GM12878 (cell line): ENCODE results near the gene SPTBN2. TPM values are rescaled to one million over a fixed set of nuclear protein-coding genes. Genes with fewer than 3 reads are reported as not detected.

Experiments
- ATAC-seq: fragments of 200-7000 bp; cut with Tn5 transposase; 3 replicates; pipeline ENCODE4 v1.9.1; 2020; ENCODE audit warnings: mild to moderate bottlenecking, moderate library complexity
- BruUV-seq: library from RNA; stranded (reverse); fragments of 400-500 nt; replicated peaks from 2 replicates; lab custom pipeline; 2021; lab: Mats Ljungman, UMichigan
- CTCF ChIA-PET: fragments of 300-600 bp; sonication (Branson Sonifier 250); formaldehyde crosslinking; extraction: SDS; loops from one replicate; lab custom pipeline; 2021; ENCODE audit warnings: inconsistent platforms; lab: Yijun Ruan, JAX
- POLR2A ChIA-PET: fragments of 350-600 bp; formaldehyde crosslinking; extraction: SDS; loops from one replicate; lab custom pipeline; 2021; ENCODE audit warnings: inconsistent platforms; lab: Charles Lee
- RAD21 ChIA-PET: fragments of 300-600 bp; sonication (Branson Sonifier 250); formaldehyde crosslinking; loops from one replicate; lab custom pipeline; 2023; ENCODE audit warnings: antibody characterized with exemption; ENCODE audit not compliant: unreplicated experiment; lab: Charles Lee
- SMC1A ChIA-PET: fragments of 300-600 bp; sonication (Branson Sonifier 250); formaldehyde crosslinking; loops from one replicate; lab custom pipeline; 2023; ENCODE audit not compliant: unreplicated experiment, uncharacterized antibody; lab: Charles Lee
- DNase-seq: peaks from one replicate; pipeline ENCODE4 v3.0.0-alpha.2; 2011; ENCODE audit warnings: low read depth, low spot score
- FAIRE-seq: peaks from 3 replicates; lab custom pipeline; 2011; peaks lifted over from hg19 to GRCh38; lab: Jason Lieb, UNC
- H2AFZ ChIP-seq: 2 replicates; pipeline ENCODE4 v1.6.0; 2011; ENCODE audit warnings: low read depth, low read length, control low read depth; ENCODE audit not compliant: control insufficient read depth
- H3K27ac ChIP-seq: 2 replicates; pipeline ENCODE4 v1.5.1; 2011; ENCODE audit warnings: control low read depth; ENCODE audit not compliant: control insufficient read depth, insufficient read depth
- H3K27me3 ChIP-seq, 2 experiments: replicated peaks in 1 of 2; 2 replicates each; pipeline versions ENCODE4 v1.6.0 to v1.6.1; 2011; ENCODE audit warnings: low read length in 1 of 2; ENCODE audit not compliant: control insufficient read depth in 2 of 2, insufficient read depth in 2 of 2
- H3K36me3 ChIP-seq, 2 experiments: 2 replicates each; pipeline ENCODE4 v1.5.1; 2011; ENCODE audit warnings: low read length in 1 of 2; ENCODE audit not compliant: control insufficient read depth in 2 of 2, insufficient read depth in 2 of 2
- H3K4me1 ChIP-seq: 2 replicates; pipeline ENCODE4 v1.6.1; 2011; ENCODE audit warnings: mild to moderate bottlenecking, low read length, moderate library complexity, mixed read lengths; ENCODE audit not compliant: control insufficient read depth, insufficient read depth
- H3K4me2 ChIP-seq: 2 replicates; pipeline ENCODE4 v1.6.0; 2011; ENCODE audit warnings: control low read depth; ENCODE audit not compliant: control insufficient read depth, insufficient read depth
- H3K4me3 ChIP-seq: fragments of 200-600 bp; sonication (generic); 2 replicates; pipeline ENCODE4 v1.5.1; 2016
- H3K79me2 ChIP-seq: 2 replicates; pipeline ENCODE4 v1.6.0; 2011; ENCODE audit warnings: low read length; ENCODE audit not compliant: control insufficient read depth, insufficient read depth
- H3K9ac ChIP-seq: 2 replicates; pipeline ENCODE4 v1.8.0; 2011; ENCODE audit warnings: low read length, control low read depth, mixed read lengths; ENCODE audit not compliant: control insufficient read depth, insufficient read depth
- H3K9me3 ChIP-seq: replicated peaks from 3 replicates; pipeline ENCODE4 v1.5.1; 2011; ENCODE audit warnings: mild to moderate bottlenecking, low read length; ENCODE audit not compliant: control insufficient read depth, insufficient read depth
- H4K20me1 ChIP-seq: 2 replicates; pipeline ENCODE4 v1.6.0; 2011; ENCODE audit not compliant: control insufficient read depth, insufficient read depth
- ASH2L ChIP-seq: fragments of 300-600, 200-600 bp; sonication (generic); IDR thresholded peaks from 2 replicates; pipeline ENCODE4 v1.6.1; 2017; ENCODE audit warnings: low read depth, mild to moderate bottlenecking, borderline replicate concordance
- BACH1 ChIP-seq: fragments of 450-650 bp; IDR thresholded peaks from 2 replicates; pipeline ENCODE4 v1.6.1; 2017; ENCODE audit warnings: mild to moderate bottlenecking, borderline replicate concordance
- CHD4 ChIP-seq: fragments of 200-600 bp; sonication (generic); IDR thresholded peaks from 2 replicates; pipeline ENCODE4 v1.6.1; 2016; ENCODE audit warnings: mild to moderate bottlenecking
- CREM ChIP-seq: IDR thresholded peaks from 2 replicates; pipeline ENCODE4 v1.6.1; 2014; ENCODE audit warnings: antibody characterized with exemption, low read depth
- EP300 ChIP-seq, 2 experiments: fragments of 150-350 bp in 1 of 2; IDR thresholded peaks; 2 replicates each; pipeline ENCODE4 v1.6.1; 2011 to 2012; ENCODE audit warnings: low read depth in 2 of 2, low read length in 2 of 2, borderline replicate concordance in 1 of 2, improper control_type of control experiment in 1 of 2, inconsistent platforms in 1 of 2; ENCODE audit not compliant: control insufficient read depth in 1 of 2
- GATAD2B ChIP-seq: fragments of 450-650 bp; conservative IDR thresholded peaks from 2 replicates; pipeline ENCODE4 v1.6.1; 2017; ENCODE audit warnings: low read depth, mild to moderate bottlenecking, moderate library complexity
- MEF2B ChIP-seq: fragments of 450-650 bp; IDR thresholded peaks from 2 replicates; pipeline ENCODE4 v1.6.1; 2018; ENCODE audit warnings: mild to moderate bottlenecking, moderate library complexity; ENCODE audit not compliant: partially characterized antibody, poor library complexity, severe bottlenecking
- MYC ChIP-seq: IDR thresholded peaks from 2 replicates; pipeline ENCODE4 v1.6.1; 2011; ENCODE audit warnings: mild to moderate bottlenecking, low read length, moderate library complexity, inconsistent platforms; ENCODE audit not compliant: insufficient read depth, insufficient replicate concordance, insufficient read length, severe bottlenecking
- PAX8 ChIP-seq: fragments of 450-650 bp; IDR thresholded peaks from 2 replicates; pipeline ENCODE4 v1.6.1; 2017; ENCODE audit warnings: mild to moderate bottlenecking, moderate library complexity
- POLR2A ChIP-seq: IDR thresholded peaks from 2 replicates; pipeline ENCODE4 v1.6.1; 2011; ENCODE audit warnings: low read depth, mild to moderate bottlenecking, low read length
- RAD51 ChIP-seq: fragments of 450-650 bp; IDR thresholded peaks from 2 replicates; pipeline ENCODE4 v1.6.1; 2016; ENCODE audit warnings: moderate library complexity, mild to moderate bottlenecking, inconsistent platforms
- RBBP5 ChIP-seq: fragments of 200-600 bp; sonication (generic); conservative IDR thresholded peaks from 2 replicates; pipeline ENCODE4 v1.6.1; 2016
- RCOR1 ChIP-seq: conservative IDR thresholded peaks from 2 replicates; pipeline ENCODE4 v1.6.1; 2012; ENCODE audit warnings: low read depth, low read length, improper control_type of control experiment
- RELA ChIP-seq: fragments of 450-650 bp; IDR thresholded peaks from 2 replicates; pipeline ENCODE4 v1.8.0; 2014; ENCODE audit warnings: borderline replicate concordance; ENCODE audit not compliant: partially characterized antibody
- SIN3A ChIP-seq: IDR thresholded peaks from 2 replicates; pipeline ENCODE4 v1.6.1; 2012; ENCODE audit warnings: low read depth, low read length, improper control_type of control experiment
- SUPT20H ChIP-seq: IDR thresholded peaks from 2 replicates; pipeline ENCODE4 v1.6.1; 2011; ENCODE audit warnings: low read depth, mild to moderate bottlenecking, low read length, moderate library complexity, borderline replicate concordance; ENCODE audit not compliant: control insufficient read depth
- USF1 ChIP-seq: IDR thresholded peaks from 2 replicates; pipeline ENCODE4 v1.6.1; 2011; ENCODE audit warnings: borderline replicate concordance, low read depth, mild to moderate bottlenecking, moderate library complexity, mixed read lengths, low read length; ENCODE audit not compliant: insufficient read depth; ENCODE audit errors: extremely low read length
- WRNIP1 ChIP-seq: IDR thresholded peaks from 2 replicates; pipeline ENCODE4 v1.6.1; 2011; ENCODE audit warnings: low read depth, low read length, improper control_type of control experiment, borderline replicate concordance
- ZNF384 ChIP-seq: IDR thresholded peaks from 2 replicates; pipeline ENCODE4 v1.6.1; 2012; ENCODE audit warnings: low read depth, mild to moderate bottlenecking, low read length, improper control_type of control experiment, borderline replicate concordance
- WGBS: methylation state at CpG from one replicate; pipeline ENCODE4 v1.1.6; 2016; ENCODE audit warnings: low lambda C conversion rate; ENCODE audit not compliant: insufficient replicate concordance, insufficient coverage; ENCODE audit errors: missing lambda C conversion rate; 5-methylcytosine and 5-hydroxymethylcytosine counted together
- in situ Hi-C: fragments of 300-500 bp; cut with MboI; formaldehyde crosslinking; loops from 9 replicates; pipeline ENCODE4 v1.14.3; 2018; ENCODE audit warnings: mixed read lengths
- intact Hi-C: fragments of 100-400 bp; cut with micrococcal nuclease; formaldehyde crosslinking; loops from one replicate; pipeline ENCODE4 v1.14.2; 2022; ENCODE audit not compliant: unreplicated experiment
- polyA plus RNA-seq, 11 experiments: library from polyadenylated mRNA; depleted of rRNA in 4 of 11; unstranded in 6 of 11; stranded (reverse) in 5 of 11; fragments of >200 nt; fragmentation: Nextera tagmentation in 4 of 11; fragmentation: Illumina TruSeq in 1 of 11; extraction: Ambion mirVana in 4 of 11; extraction: Trizol in 1 of 11; gene quantifications; 1 replicate in 1 of 11; 2 replicates in 10 of 11; pipeline versions ENCODE4 v1.2.1 to v1.2.3, GENCODE V29; 2011 to 2016; ENCODE audit warnings: inconsistent platforms in 2 of 11, missing spikeins in 2 of 11, low read depth in 1 of 11
- total RNA-seq, 4 experiments: library from RNA; depleted of rRNA in 3 of 4; stranded (reverse); fragments of >200 nt in 3 of 4; fragmentation: Illumina TruSeq in 1 of 4; extraction: Trizol in 1 of 4; gene quantifications; 2 replicates each; pipeline versions ENCODE4 v1.2.1 to v1.2.3, GENCODE V29; 2013 to 2021

The SPTBN2 gene
- total and polyA plus RNA-seq, 10 of the 15 experiments (the other 5 are each of a cell fraction or from before 2014, with no cell fraction given) = 0.38 to 1.0 (median 0.69) TPM; not detected in 5

GRCh38 chr11:66749091-66749490 lies 20.1 kb upstream of the SPTBN2 start:
- intact Hi-C loops (no loop called here), in situ Hi-C loops (no loop called here)
- Histone ChIP-seq H3K4me2 (no peak overlapping the region), H3K9me3 (no peaks in the 10 kb centered on the region), H3K4me1 (no peaks in the 10 kb centered on the region), H3K27ac (no peak overlapping the region), H4K20me1 (no peaks in the 10 kb centered on the region), H2AFZ (no peak overlapping the region), H3K79me2 (no peaks in the 10 kb centered on the region), H3K4me3 (no peak overlapping the region), H3K27me3 (no peaks in the 10 kb centered on the region), H3K9ac (no peak overlapping the region), H3K36me3 (no peaks in the 10 kb centered on the region)
- no peak for DNase-seq
- no peak for FAIRE-seq
- no peak for TF ChIP-seq CHD4
- TF ChIP-seq RELA = no peak
- TF ChIP-seq RBBP5 = no peak
- no peak for TF ChIP-seq SUPT20H
- no peak for TF ChIP-seq BACH1
- TF ChIP-seq PAX8 = no peak
- TF ChIP-seq RAD51 = no peak
- TF ChIP-seq POLR2A = no peak
- no peak for TF ChIP-seq MEF2B
- ChIA-PET RAD21 (no interaction called here), CTCF (interaction anchor here (1.6 to 1.7 kb wide), 2 partner anchors 9 to 13 kb away, joined by 4 read pairs; no protein-coding TSS in a partner anchor), SMC1A (no interaction called here), POLR2A (no interaction called here)
- 67% methylated on average over 2 of the region's 2 CpGs for WGBS
- no peak for ATAC-seq
- BruUV-seq = no TSS peak

- no TSS peak for BruUV-seq
- CTCF ChIA-PET = interaction anchor here (0.7 kb wide), 1 partner anchor 48 kb away, joined by 4 read pairs; no protein-coding TSS in a partner anchor
- no peak for TF ChIP-seq USF1
- TF ChIP-seq SIN3A = no peak
- TF ChIP-seq GATAD2B = no peak
- TF ChIP-seq EP300 (IDR thresholded peaks at IDR 0.05; ENCODE audit: borderline replicate concordance in 1 of 2, control insufficient read depth in 1 of 2, low read depth in 2 of 2, low read length in 2 of 2) = no peak
- TF ChIP-seq PAX8 = no peak
- TF ChIP-seq ZNF384 = no peak
- no peak for TF ChIP-seq ASH2L
- TF ChIP-seq MYC = no peak
- TF ChIP-seq RCOR1 = no peak
- TF ChIP-seq CREM = no peak
- no peak for TF ChIP-seq WRNIP1
These were observed 18.5 kb upstream of the SPTBN2 start for GRCh38 chr11:66747480-66747879.

More at GRCh38 chr11:66747480-66747879, 18.5 kb upstream of the SPTBN2 start:
- Histone ChIP-seq H4K20me1 (no peaks in the 10 kb centered on the region), H3K27me3 (no peaks in the 10 kb centered on the region; a peak in 1 of 4 replicates), H3K4me1 (no peaks in the 10 kb centered on the region), H3K4me2 (no peak overlapping the region), H2AFZ (no peak overlapping the region), H3K9ac (no peak overlapping the region), H3K79me2 (no peaks in the 10 kb centered on the region), H3K36me3 (no peaks in the 10 kb centered on the region), H3K4me3 (no peak overlapping the region), H3K27ac (no peak overlapping the region), H3K9me3 (no peaks in the 10 kb centered on the region)
- 97% methylated on average over 7 of the region's 7 CpGs for WGBS
- ChIA-PET POLR2A (interaction anchor here (0.6 to 0.7 kb wide), 2 partner anchors 161 to 574 kb away, joined by 3 to 5 read pairs; no protein-coding TSS in a partner anchor), SMC1A (interaction anchor here (1.2 to 1.4 kb wide), 2 partner anchors 14 to 51 kb away, joined by 3 read pairs; no protein-coding TSS in a partner anchor), RAD21 (no interaction called here)
- no peak for FAIRE-seq
- ATAC-seq = no peak
- intact Hi-C loops = no loop called here
- DNase-seq = no peak
- in situ Hi-C loops = no loop called here
